Measurements from ENCODE around the gene SP6.

SP6 gene

GRCh38 chr17:47872651-47873161, 21.7 kb upstream of the SP6 start:
- no peak overlapping the region for H3K4me3 ChIP-seq (ENCODE audit: low read depth, low read length)
- no peak for TF ChIP-seq CTCF (IDR thresholded peaks at IDR 0.05; ENCODE audit: low read depth, low read length, missing control alignments)
- DNase-seq (ENCODE audit: low read depth): peak; percentile 53
- in situ Hi-C loops (cut with HindIII; ENCODE audit: low sequenced_read_pairs): no loop called here

DNA sequence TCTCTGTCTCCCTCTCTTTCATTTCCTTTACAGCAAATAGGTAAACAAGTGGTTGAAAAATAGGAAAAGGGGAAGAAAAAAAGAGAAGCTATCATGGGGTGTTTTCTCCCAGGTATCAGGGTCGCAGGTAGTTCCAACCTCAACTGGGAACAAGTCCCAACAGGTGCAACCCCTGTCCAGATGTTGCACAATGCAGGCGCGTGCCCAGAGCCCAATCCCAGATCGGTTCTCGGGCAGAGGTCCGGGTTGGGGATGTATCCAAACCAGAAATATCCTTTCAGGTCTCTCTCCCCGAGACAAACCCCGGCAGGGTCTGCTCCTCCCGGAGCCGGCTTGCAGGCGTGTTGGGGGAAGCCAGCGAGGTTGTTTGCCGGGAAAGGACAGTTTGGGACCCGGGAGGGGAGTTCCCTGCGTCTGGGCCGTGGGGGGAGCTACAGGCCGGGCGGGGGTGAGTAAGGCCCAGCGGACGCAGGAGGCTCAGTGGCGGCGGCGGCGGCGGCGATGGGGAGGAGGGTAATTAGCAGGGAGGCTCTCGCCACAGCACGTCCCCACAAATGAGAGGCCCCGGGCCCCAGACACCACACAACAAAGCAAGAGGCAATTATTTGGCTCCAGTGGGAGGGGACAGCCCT, 21.2 kb upstream of the SP6 start:
- no peak overlapping the region for H3K4me3 ChIP-seq (ENCODE audit: low read depth, low read length)
- DNase-seq (ENCODE audit: low read depth): no peak
- TF ChIP-seq CTCF (IDR thresholded peaks at IDR 0.05; ENCODE audit: low read depth, low read length, missing control alignments): no peak
- in situ Hi-C loops (cut with HindIII; ENCODE audit: low sequenced_read_pairs): no loop called here

DNA sequence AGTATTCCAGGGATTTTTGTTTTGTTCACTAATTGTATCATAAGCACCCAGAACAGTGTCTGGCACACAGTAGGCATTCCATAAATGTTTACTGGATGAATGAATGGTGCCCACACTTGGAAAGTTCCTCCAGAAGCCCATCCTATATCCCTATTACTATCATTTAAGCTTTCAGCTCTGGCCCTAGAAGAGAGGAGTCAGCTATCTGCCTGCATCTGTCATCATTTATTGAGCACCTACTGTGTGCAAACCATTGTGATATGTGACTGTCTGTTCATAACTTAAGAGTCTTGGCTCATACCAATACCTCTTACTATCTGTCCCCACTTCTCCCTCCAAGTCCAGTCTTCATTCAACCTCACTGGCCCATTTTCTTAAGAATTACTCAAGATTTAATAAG, 20.1 kb upstream of the SP6 start:
- in situ Hi-C loops (cut with HindIII; ENCODE audit: low sequenced_read_pairs): no loop called here
- no peak for TF ChIP-seq CTCF (IDR thresholded peaks at IDR 0.05; ENCODE audit: low read depth, low read length, missing control alignments)
- no peak overlapping the region for H3K4me3 ChIP-seq (ENCODE audit: low read depth, low read length)
- no peak for DNase-seq (ENCODE audit: low read depth)

GRCh38 chr17:47870056-47870455, 19.1 kb upstream of the SP6 start:
- H3K4me3 ChIP-seq (ENCODE audit: low read depth, low read length): no peak overlapping the region
- no peak for TF ChIP-seq CTCF (IDR thresholded peaks at IDR 0.05; ENCODE audit: low read depth, low read length, missing control alignments)
- in situ Hi-C loops (cut with HindIII; ENCODE audit: low sequenced_read_pairs): no loop called here
- no peak for DNase-seq (ENCODE audit: low read depth)

- H3K4me3 ChIP-seq (ENCODE audit: low read depth, low read length): no peak overlapping the region
- no peak for TF ChIP-seq CTCF (IDR thresholded peaks at IDR 0.05; ENCODE audit: low read depth, low read length, missing control alignments)
- in situ Hi-C loops (cut with HindIII; ENCODE audit: low sequenced_read_pairs): no loop called here
- no peak for DNase-seq (ENCODE audit: low read depth)
Measured at GRCh38 chr17:47869114-47869513, 18.2 kb upstream of the SP6 start.

DNA sequence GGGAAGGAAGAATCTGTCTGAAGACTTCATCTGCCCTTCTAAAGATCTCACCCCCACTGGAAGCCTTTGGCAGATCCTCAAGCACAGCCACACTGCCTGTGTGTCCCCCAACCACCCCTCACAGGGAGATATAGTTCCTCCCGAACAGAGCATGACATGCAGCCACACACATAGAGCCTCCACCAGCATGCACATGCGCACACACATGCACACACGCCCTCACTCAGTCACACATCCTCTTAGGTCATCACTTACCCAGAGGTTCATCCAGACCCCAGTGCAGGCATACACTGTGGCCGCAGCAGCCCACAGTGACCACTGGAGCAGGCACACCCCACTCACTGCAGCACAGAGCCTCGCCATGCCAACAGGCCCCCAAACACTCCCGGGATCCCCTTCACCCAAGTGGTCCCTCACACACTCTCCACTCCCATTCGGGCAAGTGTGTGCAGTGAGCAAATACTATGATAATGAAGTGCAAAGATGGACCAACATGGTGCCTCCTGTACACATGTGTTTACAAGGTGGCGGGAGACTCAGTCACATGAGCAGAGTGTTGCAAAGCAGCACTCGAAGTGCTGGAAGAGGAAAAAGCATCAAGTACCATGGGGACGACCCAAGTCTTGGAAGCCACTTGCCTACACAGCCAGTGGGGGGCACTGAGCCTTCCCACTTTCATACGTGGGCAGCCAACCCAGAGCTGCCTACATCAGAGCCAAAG, 17.0 kb upstream of the SP6 start:
- DNase-seq (ENCODE audit: low read depth): no peak
- no peak for TF ChIP-seq CTCF (IDR thresholded peaks at IDR 0.05; ENCODE audit: low read depth, low read length, missing control alignments)
- in situ Hi-C loops (cut with HindIII; ENCODE audit: low sequenced_read_pairs): no loop called here
- no peak overlapping the region for H3K4me3 ChIP-seq (ENCODE audit: low read depth, low read length)

Measured in astrocyte of the cerebellum (primary cell).